HepG2 (cell line): ENCODE data around the gene UNKL. TPM values are rescaled to one million over a fixed set of nuclear protein-coding genes. Genes with fewer than 3 reads are reported as not detected.

Experiments used
- ARNT ChIP-seq: fragments of 450-650 bp; IDR thresholded peaks from 2 replicates; pipeline ENCODE4 v1.6.1; 2017
- MZF1 ChIP-seq: sonication (generic); formaldehyde crosslinking; IDR thresholded peaks from 2 replicates; pipeline ENCODE4 v1.8.1; 2023; ENCODE audit warnings: mild to moderate bottlenecking, missing genetic modification reagents, borderline replicate concordance
- NFRKB ChIP-seq: fragments of 450-650 bp; IDR thresholded peaks from 2 replicates; pipeline ENCODE4 v1.6.1; 2017
- PLRG1 ChIP-seq: fragments of 450-650 bp; conservative IDR thresholded peaks from 2 replicates; pipeline ENCODE4 v1.6.1; 2016
- RARA ChIP-seq: IDR thresholded peaks from 2 replicates; pipeline ENCODE4 v1.6.1; 2016; ENCODE audit warnings: missing genetic modification reagents, missing compliant biosample characterization
- RFXAP ChIP-seq: sonication (generic); formaldehyde crosslinking; IDR thresholded peaks from 2 replicates; pipeline ENCODE4 v1.4.0; 2020; ENCODE audit warnings: missing genetic modification reagents, borderline replicate concordance
- SMC3 ChIP-seq: IDR thresholded peaks from 2 replicates; pipeline ENCODE4 v1.6.1; 2011; ENCODE audit warnings: low read length, improper control_type of control experiment
- SP140L ChIP-seq: sonication (generic); formaldehyde crosslinking; IDR thresholded peaks from 2 replicates; pipeline ENCODE4 v1.4.0; 2020; ENCODE audit warnings: missing genetic modification reagents, borderline replicate concordance
- ZNF207 ChIP-seq: fragments of 450-650 bp; IDR thresholded peaks from 2 replicates; pipeline ENCODE4 v1.6.1; 2016; ENCODE audit warnings: antibody characterized with exemption, borderline replicate concordance
- ZNF326 ChIP-seq: sonication (generic); formaldehyde crosslinking; IDR thresholded peaks from 2 replicates; pipeline ENCODE4 v1.4.0; 2020; ENCODE audit warnings: missing genetic modification reagents, borderline replicate concordance
- ZNF33A ChIP-seq: sonication (generic); formaldehyde crosslinking; IDR thresholded peaks from 2 replicates; pipeline ENCODE4 v1.5.1; 2020; ENCODE audit warnings: missing genetic modification reagents, mild to moderate bottlenecking, moderate library complexity, borderline replicate concordance
- ZNF362 ChIP-seq: sonication (generic); formaldehyde crosslinking; IDR thresholded peaks from 2 replicates; pipeline ENCODE4 v1.4.0; 2020; ENCODE audit warnings: missing genetic modification reagents, mild to moderate bottlenecking, borderline replicate concordance
- ZNF431 ChIP-seq: sonication (generic); formaldehyde crosslinking; IDR thresholded peaks from 2 replicates; pipeline ENCODE4 v1.9.0; 2022; ENCODE audit warnings: missing genetic modification reagents, low read depth, mild to moderate bottlenecking, borderline replicate concordance
- ZNF484 ChIP-seq: sonication (generic); formaldehyde crosslinking; IDR thresholded peaks from 2 replicates; pipeline ENCODE4 v1.5.1; 2020; ENCODE audit warnings: mild to moderate bottlenecking, low read depth, missing genetic modification reagents, borderline replicate concordance
- polyA plus RNA-seq, 8 experiments: library from polyadenylated mRNA; depleted of rRNA in 3 of 8; stranded (reverse) in 7 of 8; unstranded in 1 of 8; fragments of >200 nt; fragmentation: Illumina TruSeq in 4 of 8; extraction: Trizol in 4 of 8; gene quantifications; 2 replicates each; pipeline versions ENCODE4 v1.2.1 to v1.2.3, GENCODE V29; 2011 to 2016; ENCODE audit warnings: low read depth in 4 of 8, missing spikeins in 1 of 8, mixed read lengths in 1 of 8; ENCODE audit not compliant: insufficient read depth in 1 of 8
- total RNA-seq, 5 experiments: library from RNA; depleted of rRNA; stranded (reverse); fragments of >200 nt; fragmentation: Illumina TruSeq; extraction: Trizol; gene quantifications; 2 replicates each; pipeline ENCODE4 v1.2.3, GENCODE V29; 2016; ENCODE audit warnings: low read depth in 1 of 5
- TF ChIP-seq, protein P1 (sequence below): sonication (generic); formaldehyde crosslinking; IDR thresholded peaks from 2 replicates; pipeline ENCODE4 v1.5.0; 2020; ENCODE audit warnings: missing genetic modification reagents
- TF ChIP-seq, protein P2 (sequence below): sonication (generic); formaldehyde crosslinking; IDR thresholded peaks from 2 replicates; pipeline ENCODE4 v1.4.0; 2020; ENCODE audit warnings: missing genetic modification reagents, mild to moderate bottlenecking, borderline replicate concordance
- TF ChIP-seq, protein P3 (sequence below): sonication (generic); formaldehyde crosslinking; IDR thresholded peaks from 2 replicates; pipeline ENCODE4 v1.4.0; 2020; ENCODE audit warnings: missing genetic modification reagents
- TF ChIP-seq, protein P4 (sequence below): sonication (generic); formaldehyde crosslinking; IDR thresholded peaks from 2 replicates; pipeline ENCODE4 v1.8.0; 2022; ENCODE audit warnings: mild to moderate bottlenecking, missing genetic modification reagents
- TF ChIP-seq, protein P5 (sequence below): sonication (generic); formaldehyde crosslinking; IDR thresholded peaks from 2 replicates; pipeline ENCODE4 v1.4.0; 2020; ENCODE audit warnings: missing genetic modification reagents

Gene UNKL
- total and polyA plus RNA-seq, 2 of the 13 experiments (the other 11 are each of a cell fraction or from before 2014, with no cell fraction given) = 10.4 to 17.6 TPM

DNA sequence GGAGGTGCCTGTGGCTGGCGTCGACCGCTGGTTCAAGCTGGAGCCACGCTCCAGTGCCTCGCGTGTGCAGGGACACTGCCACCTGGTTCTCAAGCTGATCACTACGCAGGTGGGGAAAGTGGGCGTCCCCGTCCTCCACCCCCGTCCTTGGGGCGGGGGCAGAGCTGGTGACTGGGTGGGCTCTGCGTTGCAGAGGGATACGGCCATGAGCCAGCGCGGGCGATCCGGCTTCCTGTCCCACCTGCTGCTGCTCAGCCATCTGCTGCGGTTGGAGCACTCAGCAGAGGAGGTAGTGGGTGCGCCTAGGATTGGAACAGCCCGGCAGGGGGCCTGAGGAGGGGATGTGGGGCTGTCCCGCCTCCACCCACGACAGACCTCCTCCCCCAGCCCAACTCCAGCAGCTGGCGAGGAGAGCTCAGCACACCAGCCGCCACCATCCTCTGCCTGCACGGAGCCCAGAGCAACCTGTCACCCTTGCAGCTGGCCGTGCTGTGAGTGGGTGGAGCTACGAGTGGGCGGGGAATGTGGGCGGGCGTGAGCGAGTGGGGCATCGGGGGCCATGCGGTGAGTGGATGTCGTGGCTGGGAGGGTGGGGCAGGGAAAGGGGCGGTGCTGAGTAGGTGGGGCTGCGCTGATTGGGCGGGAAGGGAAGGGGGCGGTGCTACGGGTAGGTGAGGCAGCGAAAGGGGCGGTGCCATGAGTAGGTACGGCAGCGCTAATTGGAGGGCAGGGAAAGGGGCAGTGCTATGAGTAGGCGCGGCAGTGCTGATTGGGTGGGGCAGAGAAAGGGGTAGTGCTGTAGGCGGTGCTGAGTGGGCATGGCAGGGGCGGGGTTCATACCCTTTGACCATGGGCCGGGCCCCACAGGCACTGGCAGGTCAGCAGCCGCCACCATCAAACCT lies 71.7 kb downstream of the UNKL start (continued):
- TF ChIP-seq, protein P1, sequence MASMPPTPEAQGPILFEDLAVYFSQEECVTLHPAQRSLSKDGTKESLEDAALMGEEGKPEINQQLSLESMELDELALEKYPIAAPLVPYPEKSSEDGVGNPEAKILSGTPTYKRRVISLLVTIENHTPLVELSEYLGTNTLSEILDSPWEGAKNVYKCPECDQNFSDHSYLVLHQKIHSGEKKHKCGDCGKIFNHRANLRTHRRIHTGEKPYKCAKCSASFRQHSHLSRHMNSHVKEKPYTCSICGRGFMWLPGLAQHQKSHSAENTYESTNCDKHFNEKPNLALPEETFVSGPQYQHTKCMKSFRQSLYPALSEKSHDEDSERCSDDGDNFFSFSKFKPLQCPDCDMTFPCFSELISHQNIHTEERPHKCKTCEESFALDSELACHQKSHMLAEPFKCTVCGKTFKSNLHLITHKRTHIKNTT (CRISPR knock-in tag) = no peak
- TF ChIP-seq ZNF326 (CRISPR knock-in tag) (no peak), RARA (CRISPR knock-in tag) (0 out of 2 replicates have a peak, but pooled peaks have one; percentile 17), RFXAP (CRISPR knock-in tag) (no peak), ZNF431 (CRISPR knock-in tag) (no peak), MZF1 (CRISPR knock-in tag) (no peak), ZNF33A (CRISPR knock-in tag) (no peak), ZNF362 (no peak), ZNF207 (no peak), ZNF484 (no peak), NFRKB (no peak), PLRG1 (no peak), ARNT (no peak), SMC3 (no peak), SP140L (CRISPR knock-in tag) (no peak)
- TF ChIP-seq, protein P2, sequence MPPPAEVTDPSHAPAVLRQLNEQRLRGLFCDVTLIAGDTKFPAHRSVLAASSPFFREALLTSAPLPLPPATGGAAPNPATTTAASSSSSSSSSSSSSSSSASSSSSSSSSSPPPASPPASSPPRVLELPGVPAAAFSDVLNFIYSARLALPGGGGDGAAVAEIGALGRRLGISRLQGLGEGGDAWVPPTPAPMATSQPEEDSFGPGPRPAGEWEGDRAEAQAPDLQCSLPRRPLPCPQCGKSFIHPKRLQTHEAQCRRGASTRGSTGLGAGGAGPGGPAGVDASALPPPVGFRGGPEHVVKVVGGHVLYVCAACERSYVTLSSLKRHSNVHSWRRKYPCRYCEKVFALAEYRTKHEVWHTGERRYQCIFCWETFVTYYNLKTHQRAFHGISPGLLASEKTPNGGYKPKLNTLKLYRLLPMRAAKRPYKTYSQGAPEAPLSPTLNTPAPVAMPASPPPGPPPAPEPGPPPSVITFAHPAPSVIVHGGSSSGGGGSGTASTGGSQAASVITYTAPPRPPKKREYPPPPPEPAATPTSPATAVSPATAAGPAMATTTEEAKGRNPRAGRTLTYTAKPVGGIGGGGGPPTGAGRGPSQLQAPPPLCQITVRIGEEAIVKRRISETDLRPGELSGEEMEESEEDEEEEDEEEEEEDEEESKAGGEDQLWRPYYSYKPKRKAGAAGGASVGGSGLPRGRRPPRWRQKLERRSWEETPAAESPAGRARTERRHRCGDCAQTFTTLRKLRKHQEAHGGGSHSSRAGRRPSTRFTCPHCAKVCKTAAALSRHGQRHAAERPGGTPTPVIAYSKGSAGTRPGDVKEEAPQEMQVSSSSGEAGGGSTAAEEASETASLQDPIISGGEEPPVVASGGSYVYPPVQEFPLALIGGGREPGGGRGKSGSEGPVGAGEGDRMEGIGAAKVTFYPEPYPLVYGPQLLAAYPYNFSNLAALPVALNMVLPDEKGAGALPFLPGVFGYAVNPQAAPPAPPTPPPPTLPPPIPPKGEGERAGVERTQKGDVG (CRISPR knock-in tag) = no peak; the same call in 1 of the 2 replicates
- TF ChIP-seq, protein P3, sequence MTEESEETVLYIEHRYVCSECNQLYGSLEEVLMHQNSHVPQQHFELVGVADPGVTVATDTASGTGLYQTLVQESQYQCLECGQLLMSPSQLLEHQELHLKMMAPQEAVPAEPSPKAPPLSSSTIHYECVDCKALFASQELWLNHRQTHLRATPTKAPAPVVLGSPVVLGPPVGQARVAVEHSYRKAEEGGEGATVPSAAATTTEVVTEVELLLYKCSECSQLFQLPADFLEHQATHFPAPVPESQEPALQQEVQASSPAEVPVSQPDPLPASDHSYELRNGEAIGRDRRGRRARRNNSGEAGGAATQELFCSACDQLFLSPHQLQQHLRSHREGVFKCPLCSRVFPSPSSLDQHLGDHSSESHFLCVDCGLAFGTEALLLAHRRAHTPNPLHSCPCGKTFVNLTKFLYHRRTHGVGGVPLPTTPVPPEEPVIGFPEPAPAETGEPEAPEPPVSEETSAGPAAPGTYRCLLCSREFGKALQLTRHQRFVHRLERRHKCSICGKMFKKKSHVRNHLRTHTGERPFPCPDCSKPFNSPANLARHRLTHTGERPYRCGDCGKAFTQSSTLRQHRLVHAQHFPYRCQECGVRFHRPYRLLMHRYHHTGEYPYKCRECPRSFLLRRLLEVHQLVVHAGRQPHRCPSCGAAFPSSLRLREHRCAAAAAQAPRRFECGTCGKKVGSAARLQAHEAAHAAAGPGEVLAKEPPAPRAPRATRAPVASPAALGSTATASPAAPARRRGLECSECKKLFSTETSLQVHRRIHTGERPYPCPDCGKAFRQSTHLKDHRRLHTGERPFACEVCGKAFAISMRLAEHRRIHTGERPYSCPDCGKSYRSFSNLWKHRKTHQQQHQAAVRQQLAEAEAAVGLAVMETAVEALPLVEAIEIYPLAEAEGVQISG (CRISPR knock-in tag) = no peak; the same call in 1 of the 2 replicates
- TF ChIP-seq, protein P4, sequence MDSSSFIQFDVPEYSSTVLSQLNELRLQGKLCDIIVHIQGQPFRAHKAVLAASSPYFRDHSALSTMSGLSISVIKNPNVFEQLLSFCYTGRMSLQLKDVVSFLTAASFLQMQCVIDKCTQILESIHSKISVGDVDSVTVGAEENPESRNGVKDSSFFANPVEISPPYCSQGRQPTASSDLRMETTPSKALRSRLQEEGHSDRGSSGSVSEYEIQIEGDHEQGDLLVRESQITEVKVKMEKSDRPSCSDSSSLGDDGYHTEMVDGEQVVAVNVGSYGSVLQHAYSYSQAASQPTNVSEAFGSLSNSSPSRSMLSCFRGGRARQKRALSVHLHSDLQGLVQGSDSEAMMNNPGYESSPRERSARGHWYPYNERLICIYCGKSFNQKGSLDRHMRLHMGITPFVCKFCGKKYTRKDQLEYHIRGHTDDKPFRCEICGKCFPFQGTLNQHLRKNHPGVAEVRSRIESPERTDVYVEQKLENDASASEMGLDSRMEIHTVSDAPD (CRISPR knock-in tag) = no peak
- TF ChIP-seq, protein P5, sequence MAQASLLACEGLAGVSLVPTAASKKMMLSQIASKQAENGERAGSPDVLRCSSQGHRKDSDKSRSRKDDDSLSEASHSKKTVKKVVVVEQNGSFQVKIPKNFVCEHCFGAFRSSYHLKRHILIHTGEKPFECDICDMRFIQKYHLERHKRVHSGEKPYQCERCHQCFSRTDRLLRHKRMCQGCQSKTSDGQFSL (CRISPR knock-in tag) = no peak
